Neural cell (in vitro differentiated cells): ENCODE results near the gene GGT6. TPM values are rescaled to one million over a fixed set of nuclear protein-coding genes. Genes with fewer than 3 reads are reported as not detected.

Experiments
- H2AFZ ChIP-seq: fragments of 200-600, 300-800 bp; sonication (generic), shearing (Covaris generic); 2 replicates; pipeline ENCODE4 v1.6.0; 2014; ENCODE audit warnings: low read depth, mild to moderate bottlenecking, antibody characterized with exemption, low read length, moderate library complexity
- H3F3A ChIP-seq: fragments of 200-600 bp; shearing (Covaris generic); 2 replicates; pipeline ENCODE4 v1.6.1; 2016; ENCODE audit warnings: mild to moderate bottlenecking, moderate library complexity, mixed read lengths, antibody characterized with exemption, low read length; ENCODE audit not compliant: insufficient read depth, poor library complexity, severe bottlenecking
- H3K27ac ChIP-seq: fragments of 200-600, 300-800 bp; sonication (generic), shearing (Covaris generic); 2 replicates; pipeline ENCODE4 v1.5.1; 2014; ENCODE audit warnings: mild to moderate bottlenecking, low read length, moderate library complexity
- H3K27me3 ChIP-seq: fragments of 300-800, 200-600 bp; sonication (generic), shearing (Covaris generic); 2 replicates; pipeline ENCODE4 v1.6.0; 2014; ENCODE audit warnings: mild to moderate bottlenecking, low read depth, low read length, moderate library complexity; ENCODE audit not compliant: insufficient read depth
- H3K36me3 ChIP-seq: fragments of 300-800, 200-600 bp; sonication (generic), shearing (Covaris generic); 2 replicates; pipeline ENCODE4 v1.5.1; 2014; ENCODE audit warnings: mild to moderate bottlenecking, antibody characterized with exemption, low read length, moderate library complexity; ENCODE audit not compliant: insufficient read depth
- H3K4me2 ChIP-seq: fragments of 300-800, 200-600 bp; sonication (generic), shearing (Covaris generic); 2 replicates; pipeline ENCODE4 v1.6.0; 2014; ENCODE audit warnings: mild to moderate bottlenecking, low read length
- H3K4me3 ChIP-seq: fragments of 300-800, 200-600 bp; sonication (generic), shearing (Covaris generic); 2 replicates; pipeline ENCODE4 v1.5.1; 2014; ENCODE audit warnings: mild to moderate bottlenecking, low read length, moderate library complexity
- H3K79me2 ChIP-seq: fragments of 200-600 bp; shearing (Covaris generic); replicated peaks from 2 replicates; pipeline ENCODE4 v1.6.0; 2014; ENCODE audit warnings: mild to moderate bottlenecking, low read length, moderate library complexity; ENCODE audit not compliant: insufficient read depth
- H3K9ac ChIP-seq: fragments of 300-800, 200-600 bp; sonication (generic), shearing (Covaris generic); 2 replicates; pipeline ENCODE4 v1.6.1; 2016; ENCODE audit warnings: mild to moderate bottlenecking, low read length, mixed read lengths
- H3K9me2 ChIP-seq: fragments of 200-600 bp; shearing (Covaris generic); 2 replicates; pipeline ENCODE4 v1.6.1; 2016; ENCODE audit warnings: mild to moderate bottlenecking, low read length, mixed read lengths; ENCODE audit not compliant: insufficient read depth
- H3K9me3 ChIP-seq: fragments of 200-600, 300-800 bp; sonication (generic), shearing (Covaris generic); 2 replicates; pipeline ENCODE4 v1.6.1; 2016; ENCODE audit warnings: mild to moderate bottlenecking, mixed run types, low read length, moderate library complexity, mixed read lengths
- H4K20me1 ChIP-seq: fragments of 200-600 bp; shearing (Covaris generic); 2 replicates; pipeline ENCODE4 v1.6.1; 2016; ENCODE audit warnings: mild to moderate bottlenecking, mixed run types; ENCODE audit not compliant: insufficient read depth
- EP300 ChIP-seq: fragments of 450-650 bp; conservative IDR thresholded peaks from 2 replicates; pipeline ENCODE4 v1.6.1; 2014; ENCODE audit warnings: antibody characterized with exemption, mild to moderate bottlenecking, moderate library complexity; ENCODE audit not compliant: poor library complexity, severe bottlenecking
- EZH2 ChIP-seq: fragments of 200-600, 300-800 bp; shearing (Covaris generic), sonication (generic); IDR thresholded peaks from 2 replicates; pipeline ENCODE4 v1.6.1; 2014; ENCODE audit warnings: antibody characterized with exemption, low read length, borderline replicate concordance, mild to moderate bottlenecking; ENCODE audit not compliant: insufficient read depth, poor library complexity, severe bottlenecking
- MXI1 ChIP-seq: fragments of 450-650 bp; conservative IDR thresholded peaks from 2 replicates; pipeline ENCODE4 v1.6.1; 2014; ENCODE audit warnings: antibody characterized with exemption, mild to moderate bottlenecking; ENCODE audit not compliant: poor library complexity, severe bottlenecking
- POLR2AphosphoS5 ChIP-seq: IDR thresholded peaks from 2 replicates; pipeline ENCODE4 v1.6.1; 2012
- RAD21 ChIP-seq: fragments of 450-650 bp; conservative IDR thresholded peaks from 2 replicates; pipeline ENCODE4 v1.6.1; 2014; ENCODE audit warnings: antibody characterized with exemption, mild to moderate bottlenecking, moderate library complexity
- SMC3 ChIP-seq: fragments of 450-650 bp; conservative IDR thresholded peaks from 2 replicates; pipeline ENCODE4 v1.6.1; 2014; ENCODE audit warnings: antibody characterized with exemption, mild to moderate bottlenecking, moderate library complexity; ENCODE audit not compliant: poor library complexity
- TAF1 ChIP-seq: IDR thresholded peaks from 2 replicates; pipeline ENCODE4 v1.6.1; 2012; ENCODE audit warnings: low read depth
- polyA plus RNA-seq: library from polyadenylated mRNA; depleted of rRNA; stranded (reverse); fragments of >200 nt; gene quantifications from 2 replicates; pipeline ENCODE4 v1.2.3, GENCODE V29; 2014
- TF ChIP-seq, protein P1 (sequence below): fragments of 450-650 bp; IDR thresholded peaks from 2 replicates; pipeline ENCODE4 v1.5.1; 2014; ENCODE audit warnings: antibody characterized with exemption, mild to moderate bottlenecking, moderate library complexity; ENCODE audit not compliant: poor library complexity, severe bottlenecking
- TF ChIP-seq, protein P2 (sequence below): IDR thresholded peaks from 2 replicates; pipeline ENCODE4 v1.6.1; 2012; ENCODE audit warnings: borderline replicate concordance

GGT6 gene
- polyA plus RNA-seq, 1 donor from 2014 or later = not detected

GRCh38 chr17:4554997-4555799 lies 5.2 kb downstream of the GGT6 start, which contains the start of gene MYBBP1A:
TSS of gene MYBBP1A (minus strand) at chr17:4555384. CDS start at chr17:4555324, 60 bp downstream.
- peaks cover 8% of the 10 kb centered on the region for H3F3A ChIP-seq
- H3K9me2 ChIP-seq = no peaks in the 10 kb centered on the region
- H3K36me3 ChIP-seq = no peaks in the 10 kb centered on the region
- peak within 1 kb of the TSS; percentile 94 for H3K4me3 ChIP-seq
- H3K4me2 ChIP-seq = peak within 1 kb of the TSS; percentile 99
- H4K20me1 ChIP-seq = no peaks in the 10 kb centered on the region
- peak within 1 kb of the TSS; percentile 96 for H3K27ac ChIP-seq
- H3K9ac ChIP-seq = peak within 1 kb of the TSS; percentile 93
- H3K79me2 ChIP-seq = no peaks in the 10 kb centered on the region
- peak within 1 kb of the TSS; percentile 98 for H2AFZ ChIP-seq
- no peaks in the 10 kb centered on the region for H3K9me3 ChIP-seq
- TF ChIP-seq, protein P1, sequence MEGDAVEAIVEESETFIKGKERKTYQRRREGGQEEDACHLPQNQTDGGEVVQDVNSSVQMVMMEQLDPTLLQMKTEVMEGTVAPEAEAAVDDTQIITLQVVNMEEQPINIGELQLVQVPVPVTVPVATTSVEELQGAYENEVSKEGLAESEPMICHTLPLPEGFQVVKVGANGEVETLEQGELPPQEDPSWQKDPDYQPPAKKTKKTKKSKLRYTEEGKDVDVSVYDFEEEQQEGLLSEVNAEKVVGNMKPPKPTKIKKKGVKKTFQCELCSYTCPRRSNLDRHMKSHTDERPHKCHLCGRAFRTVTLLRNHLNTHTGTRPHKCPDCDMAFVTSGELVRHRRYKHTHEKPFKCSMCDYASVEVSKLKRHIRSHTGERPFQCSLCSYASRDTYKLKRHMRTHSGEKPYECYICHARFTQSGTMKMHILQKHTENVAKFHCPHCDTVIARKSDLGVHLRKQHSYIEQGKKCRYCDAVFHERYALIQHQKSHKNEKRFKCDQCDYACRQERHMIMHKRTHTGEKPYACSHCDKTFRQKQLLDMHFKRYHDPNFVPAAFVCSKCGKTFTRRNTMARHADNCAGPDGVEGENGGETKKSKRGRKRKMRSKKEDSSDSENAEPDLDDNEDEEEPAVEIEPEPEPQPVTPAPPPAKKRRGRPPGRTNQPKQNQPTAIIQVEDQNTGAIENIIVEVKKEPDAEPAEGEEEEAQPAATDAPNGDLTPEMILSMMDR = peak; percentile 81
- TF ChIP-seq TAF1 = peak; percentile 95
- TF ChIP-seq EP300 = peak; percentile 60
- peak; percentile 16 for TF ChIP-seq RAD21
- TF ChIP-seq MXI1 = peak; percentile 99
- no peak for TF ChIP-seq EZH2
- peak; percentile 49 for TF ChIP-seq SMC3
- TF ChIP-seq, protein P2, sequence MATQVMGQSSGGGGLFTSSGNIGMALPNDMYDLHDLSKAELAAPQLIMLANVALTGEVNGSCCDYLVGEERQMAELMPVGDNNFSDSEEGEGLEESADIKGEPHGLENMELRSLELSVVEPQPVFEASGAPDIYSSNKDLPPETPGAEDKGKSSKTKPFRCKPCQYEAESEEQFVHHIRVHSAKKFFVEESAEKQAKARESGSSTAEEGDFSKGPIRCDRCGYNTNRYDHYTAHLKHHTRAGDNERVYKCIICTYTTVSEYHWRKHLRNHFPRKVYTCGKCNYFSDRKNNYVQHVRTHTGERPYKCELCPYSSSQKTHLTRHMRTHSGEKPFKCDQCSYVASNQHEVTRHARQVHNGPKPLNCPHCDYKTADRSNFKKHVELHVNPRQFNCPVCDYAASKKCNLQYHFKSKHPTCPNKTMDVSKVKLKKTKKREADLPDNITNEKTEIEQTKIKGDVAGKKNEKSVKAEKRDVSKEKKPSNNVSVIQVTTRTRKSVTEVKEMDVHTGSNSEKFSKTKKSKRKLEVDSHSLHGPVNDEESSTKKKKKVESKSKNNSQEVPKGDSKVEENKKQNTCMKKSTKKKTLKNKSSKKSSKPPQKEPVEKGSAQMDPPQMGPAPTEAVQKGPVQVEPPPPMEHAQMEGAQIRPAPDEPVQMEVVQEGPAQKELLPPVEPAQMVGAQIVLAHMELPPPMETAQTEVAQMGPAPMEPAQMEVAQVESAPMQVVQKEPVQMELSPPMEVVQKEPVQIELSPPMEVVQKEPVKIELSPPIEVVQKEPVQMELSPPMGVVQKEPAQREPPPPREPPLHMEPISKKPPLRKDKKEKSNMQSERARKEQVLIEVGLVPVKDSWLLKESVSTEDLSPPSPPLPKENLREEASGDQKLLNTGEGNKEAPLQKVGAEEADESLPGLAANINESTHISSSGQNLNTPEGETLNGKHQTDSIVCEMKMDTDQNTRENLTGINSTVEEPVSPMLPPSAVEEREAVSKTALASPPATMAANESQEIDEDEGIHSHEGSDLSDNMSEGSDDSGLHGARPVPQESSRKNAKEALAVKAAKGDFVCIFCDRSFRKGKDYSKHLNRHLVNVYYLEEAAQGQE = peak; percentile 91
- TF ChIP-seq POLR2AphosphoS5 = peak; percentile 95
- no peaks in the 10 kb centered on the region for H3K27me3 ChIP-seq

- Histone ChIP-seq H3K36me3 (no peaks in the 10 kb centered on the region), H3K27me3 (no peaks in the 10 kb centered on the region), H4K20me1 (no peaks in the 10 kb centered on the region), H3K4me2 (peak overlapping the region; percentile 83), H3F3A (peaks cover 8% of the 10 kb centered on the region), H2AFZ (peak overlapping the region; percentile 40), H3K9me2 (no peaks in the 10 kb centered on the region), H3K9me3 (no peaks in the 10 kb centered on the region), H3K27ac (no peak overlapping the region), H3K4me3 (peak overlapping the region; percentile 94), H3K9ac (peak overlapping the region; percentile 93), H3K79me2 (no peaks in the 10 kb centered on the region)
- TF ChIP-seq EZH2 = no peak
- TF ChIP-seq EP300 = no peak
Observed at GRCh38 chr17:4554441-4554996, 5.9 kb downstream of the GGT6 start.
